K562 (cell line): ENCODE results near the gene ANKRD24. TPM values are rescaled to one million over a fixed set of nuclear protein-coding genes. Genes with fewer than 3 reads are reported as not detected.

Experiments
- ATF3 ChIP-seq, 2 experiments: fragments of 450-650 bp in 1 of 2; sonication (generic) in 1 of 2; formaldehyde crosslinking in 1 of 2; IDR thresholded peaks in 1 of 2; conservative IDR thresholded peaks in 1 of 2; 2 replicates each; pipeline versions ENCODE4 v1.6.1 to v1.8.1; 2016 to 2023; ENCODE audit warnings: mild to moderate bottlenecking in 2 of 2, moderate library complexity in 2 of 2, inconsistent platforms in 1 of 2, missing genetic modification reagents in 1 of 2
- BRF1 ChIP-seq: IDR thresholded peaks from 3 replicates; pipeline ENCODE4 v1.6.1; 2011; ENCODE audit warnings: borderline replicate concordance, mild to moderate bottlenecking; ENCODE audit not compliant: insufficient read length; ENCODE audit errors: extremely low read depth
- CHCHD3 ChIP-seq: fragments of 250-450 bp; sonication (Bioruptor Pico); IDR thresholded peaks from 2 replicates; pipeline ENCODE4 v2.1.2; 2022; ENCODE audit warnings: mild to moderate bottlenecking
- CTCFL ChIP-seq: IDR thresholded peaks from 2 replicates; pipeline ENCODE4 v1.6.1; 2011; ENCODE audit warnings: borderline replicate concordance, low read depth, mild to moderate bottlenecking, moderate library complexity, low read length; ENCODE audit not compliant: insufficient read depth, poor library complexity, severe bottlenecking
- EZH2 ChIP-seq: IDR thresholded peaks from 2 replicates; pipeline ENCODE4 v1.6.1; 2012; ENCODE audit warnings: low read depth, mild to moderate bottlenecking, inconsistent platforms, low read length, borderline replicate concordance
- FOXK2 ChIP-seq, 2 experiments: fragments of 450-650 bp; IDR thresholded peaks in 1 of 2; conservative IDR thresholded peaks in 1 of 2; 2 replicates each; pipeline ENCODE4 v1.6.1; 2016; ENCODE audit warnings: low read depth in 2 of 2, mild to moderate bottlenecking in 1 of 2
- KAT2B ChIP-seq: IDR thresholded peaks from one replicate; pipeline ENCODE4 v1.6.1; 2012; ENCODE audit warnings: low read depth, mild to moderate bottlenecking, control low read depth, inconsistent platforms, low read length, moderate library complexity
- MBD2 ChIP-seq: sonication (generic); IDR thresholded peaks from 2 replicates; pipeline ENCODE4 v1.6.1; 2016; ENCODE audit warnings: low read depth, borderline replicate concordance
- SP2 ChIP-seq: IDR thresholded peaks from 2 replicates; pipeline ENCODE4 v1.6.1; 2011; ENCODE audit warnings: mild to moderate bottlenecking, low read depth, low read length, moderate library complexity; ENCODE audit not compliant: poor library complexity, severe bottlenecking; ENCODE audit errors: extremely low read depth
- TCF7L2 ChIP-seq: fragments of 150-350 bp; IDR thresholded peaks from 2 replicates; pipeline ENCODE4 v1.6.1; 2016; ENCODE audit warnings: low read depth, mild to moderate bottlenecking, low read length, moderate library complexity
- XRCC5 ChIP-seq: fragments of 200-400 bp; formaldehyde crosslinking; IDR thresholded peaks from 2 replicates; pipeline ENCODE4 v1.6.1; 2017; ENCODE audit warnings: low read depth, mild to moderate bottlenecking, low read length
- ZBTB2 ChIP-seq: fragments of 450-650 bp; IDR thresholded peaks from 2 replicates; pipeline ENCODE4 v1.6.1; 2016; ENCODE audit warnings: antibody characterized with exemption
- polyA plus RNA-seq, 8 experiments: library from polyadenylated mRNA; depleted of rRNA in 4 of 8; stranded (reverse) in 5 of 8; unstranded in 3 of 8; fragments of >200 nt; fragmentation: Nextera tagmentation in 2 of 8; fragmentation: Illumina TruSeq in 1 of 8; extraction: Ambion mirVana in 2 of 8; extraction: Trizol in 1 of 8; gene quantifications; 2 replicates each; pipeline versions ENCODE4 v1.2.1 to v1.2.3, GENCODE V29; 2011 to 2014; ENCODE audit warnings: inconsistent platforms in 1 of 8, missing spikeins in 1 of 8
- total RNA-seq, 7 experiments: library from RNA; depleted of rRNA in 6 of 7; stranded (reverse); fragments of >200 nt in 6 of 7; fragmentation: Illumina TruSeq in 2 of 7; extraction: Trizol in 2 of 7; gene quantifications; 2 replicates each; pipeline versions ENCODE4 v1.2.1 to v1.2.3, GENCODE V29; 2011 to 2021; ENCODE audit warnings: low replicate concordance in 1 of 7
- TF ChIP-seq, protein P1 (sequence below): IDR thresholded peaks from 3 replicates; pipeline ENCODE4 v1.6.1; 2011; ENCODE audit warnings: borderline replicate concordance, mild to moderate bottlenecking; ENCODE audit not compliant: insufficient read length, insufficient read depth

ANKRD24 gene
- total and polyA plus RNA-seq, 9 of the 15 experiments (the other 6 are each of a cell fraction or from before 2014, with no cell fraction given) = 0.07 to 0.12 (median 0.09) TPM; not detected in 5

DNA sequence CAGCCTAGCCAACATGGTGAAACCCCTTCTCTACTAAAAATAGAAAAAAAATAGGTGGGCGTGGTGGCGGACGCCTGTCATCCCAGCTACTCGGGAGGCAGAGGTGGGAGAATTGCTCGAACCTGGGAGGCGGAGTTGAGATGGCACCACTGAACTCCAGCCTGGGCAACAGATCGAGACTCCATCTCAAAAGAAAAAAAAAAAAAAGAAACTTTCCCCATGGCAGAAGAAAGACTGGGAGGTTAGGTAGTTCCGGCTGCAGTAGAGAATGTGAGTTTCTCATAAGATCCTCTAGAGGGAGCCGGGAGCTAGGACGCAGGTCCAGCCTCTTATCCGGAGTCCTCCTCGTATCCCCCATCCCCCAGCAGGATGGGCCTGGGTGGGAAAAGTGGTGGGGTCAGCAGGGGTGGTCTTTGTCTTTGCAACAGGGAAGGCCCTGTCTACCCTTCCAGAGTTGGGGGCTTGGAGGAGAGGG, 42.2 kb upstream of the ANKRD24 start (continued):
- no peak for TF ChIP-seq XRCC5
- TF ChIP-seq CHCHD3 (CRISPR knock-in tag) = no peak
- TF ChIP-seq MBD2 = no peak
- no peak for TF ChIP-seq ZBTB2
- TF ChIP-seq SP2 = no peak
- TF ChIP-seq KAT2B = no peak
- TF ChIP-seq ATF3 (IDR thresholded peaks at IDR 0.05) = no peak
- TF ChIP-seq ATF3 (CRISPR knock-in tag; conservative IDR thresholded peaks at IDR 0.05) = 0 out of 2 replicates have a peak, but pooled peaks have one; percentile 7
- TF ChIP-seq, protein P1, sequence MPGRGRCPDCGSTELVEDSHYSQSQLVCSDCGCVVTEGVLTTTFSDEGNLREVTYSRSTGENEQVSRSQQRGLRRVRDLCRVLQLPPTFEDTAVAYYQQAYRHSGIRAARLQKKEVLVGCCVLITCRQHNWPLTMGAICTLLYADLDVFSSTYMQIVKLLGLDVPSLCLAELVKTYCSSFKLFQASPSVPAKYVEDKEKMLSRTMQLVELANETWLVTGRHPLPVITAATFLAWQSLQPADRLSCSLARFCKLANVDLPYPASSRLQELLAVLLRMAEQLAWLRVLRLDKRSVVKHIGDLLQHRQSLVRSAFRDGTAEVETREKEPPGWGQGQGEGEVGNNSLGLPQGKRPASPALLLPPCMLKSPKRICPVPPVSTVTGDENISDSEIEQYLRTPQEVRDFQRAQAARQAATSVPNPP = no peak
- peak; percentile 68 for TF ChIP-seq CTCFL
- TF ChIP-seq FOXK2 (conservative IDR thresholded peaks at IDR 0.05 in 1 of 2, IDR thresholded peaks at IDR 0.05 in 1 of 2; ENCODE audit: low read depth in 2 of 2) = no peak
- TF ChIP-seq BRF1 = no peak
- TF ChIP-seq EZH2 = no peak
- no peak for TF ChIP-seq TCF7L2
